HuH-7.5 (cell line): ENCODE data around the gene DENND4A.
"Not testable (repeated sequence)": the region's sequence is repeated elsewhere in the genome, so short reads cannot be mapped to it uniquely, and the experiment has no call there.

Experiments
- DNase-seq: peaks from one replicate; pipeline ENCODE4 v3.0.0; 2011; ENCODE audit warnings: low spot score

DENND4A gene

GRCh38 chr15:65757256-65757655 lies 34.8 kb downstream of the DENND4A start:
- no peak for DNase-seq

- no peak for DNase-seq
Measured at GRCh38 chr15:65752151-65752700, 39.9 kb downstream of the DENND4A start.

- no peak for DNase-seq
Measured at GRCh38 chr15:65751431-65751830, 40.7 kb downstream of the DENND4A start.

GRCh38 chr15:65747265-65747664 lies 44.8 kb downstream of the DENND4A start:
- DNase-seq: no peak

- no peak for DNase-seq
Measured at GRCh38 chr15:65743637-65744252, 48.3 kb downstream of the DENND4A start.

GRCh38 chr15:65740148-65740547 lies 51.9 kb downstream of the DENND4A start:
- no peak for DNase-seq

DNA sequence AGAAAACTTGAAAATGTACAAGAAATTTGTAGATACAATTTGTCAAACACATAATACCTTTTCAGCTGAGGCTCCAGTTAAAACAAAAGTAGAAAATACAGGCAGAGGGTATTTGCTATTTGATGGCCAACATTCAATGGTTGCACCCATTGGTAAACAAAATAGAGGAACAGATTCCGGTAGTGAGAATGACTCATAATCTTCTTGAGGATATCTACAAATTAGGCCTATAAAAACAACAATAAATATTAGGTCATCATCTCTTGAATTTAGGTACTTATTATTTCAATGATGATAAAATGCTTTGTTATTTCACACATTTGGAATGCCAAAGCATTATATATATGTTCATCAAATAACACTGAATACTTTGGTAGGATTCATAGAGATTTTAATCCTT lies 53.4 kb downstream of the DENND4A start:
- no peak for DNase-seq

- not testable (repeated sequence) for DNase-seq
Measured at GRCh38 chr15:65733599-65733998, 58.5 kb downstream of the DENND4A start.

GRCh38 chr15:65732698-65733097 lies 59.4 kb downstream of the DENND4A start:
- DNase-seq: no peak

GRCh38 chr15:65731926-65732325 lies 60.2 kb downstream of the DENND4A start:
- no peak for DNase-seq

DNA sequence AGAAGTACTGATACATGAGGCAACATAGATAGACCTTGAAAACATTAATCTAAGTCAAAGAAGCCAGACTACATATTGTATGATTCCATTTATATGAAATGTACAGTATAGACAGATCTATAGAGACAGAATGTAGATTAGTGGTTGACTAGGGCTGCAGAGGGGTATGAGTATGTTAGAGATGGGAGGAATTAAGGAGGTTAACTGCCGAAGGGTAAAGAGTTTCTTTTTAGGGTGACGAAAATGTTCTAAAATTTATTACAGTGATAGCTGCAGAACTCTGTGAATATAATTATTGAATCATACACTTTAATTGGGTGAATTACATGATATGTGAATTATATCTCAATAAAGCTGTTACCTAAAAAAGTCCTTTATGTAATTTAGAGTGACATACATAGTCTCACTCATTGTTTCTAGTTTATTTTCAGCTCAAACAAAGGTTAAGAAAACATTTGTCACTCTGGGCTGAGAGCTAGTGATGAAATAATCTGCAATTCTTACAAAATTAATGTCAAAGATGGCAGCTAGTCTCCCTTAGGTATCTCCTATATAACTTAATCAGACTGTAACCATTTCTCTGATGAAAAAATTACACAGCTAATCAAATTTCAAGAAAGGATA lies 61.4 kb downstream of the DENND4A start:
- DNase-seq: no peak

DNA sequence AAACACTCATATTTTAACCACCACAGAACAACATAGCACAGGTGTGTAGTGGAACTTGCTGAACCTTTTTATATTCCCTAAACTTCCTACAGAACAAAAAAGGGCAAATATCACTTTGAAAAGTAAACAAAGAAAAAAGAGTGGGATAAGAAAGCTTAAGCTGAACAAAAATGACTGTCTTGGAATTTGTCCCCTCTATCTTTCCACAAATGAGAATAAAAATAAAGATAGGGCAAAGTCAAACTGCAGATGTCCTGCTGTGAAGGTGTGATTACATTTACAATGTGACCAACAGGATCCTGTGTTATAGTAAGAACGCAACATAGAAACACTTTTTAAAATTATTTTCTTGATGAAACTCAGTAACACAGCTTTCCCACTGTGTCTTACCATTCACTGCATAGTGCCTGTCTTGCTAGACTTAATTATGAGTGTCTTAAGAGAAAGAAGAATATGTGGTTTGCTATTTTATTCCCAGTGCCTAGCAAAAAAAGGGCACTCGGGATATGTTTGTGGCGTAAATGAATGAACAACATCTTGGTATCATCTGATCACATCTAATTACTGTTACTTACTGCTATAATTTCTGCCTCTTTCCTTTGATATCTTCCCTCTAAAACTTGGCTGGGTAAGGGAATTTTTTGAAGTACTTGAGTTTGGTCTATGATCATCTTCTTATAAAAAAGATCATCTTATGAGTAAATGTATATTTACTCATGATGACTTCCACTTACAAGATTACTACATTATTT lies 67.5 kb downstream of the DENND4A start:
- no peak for DNase-seq

GRCh38 chr15:65723876-65724275 lies 68.2 kb downstream of the DENND4A start:
- DNase-seq: no peak

GRCh38 chr15:65722191-65722590 lies 69.9 kb downstream of the DENND4A start:
- no peak for DNase-seq

DNA sequence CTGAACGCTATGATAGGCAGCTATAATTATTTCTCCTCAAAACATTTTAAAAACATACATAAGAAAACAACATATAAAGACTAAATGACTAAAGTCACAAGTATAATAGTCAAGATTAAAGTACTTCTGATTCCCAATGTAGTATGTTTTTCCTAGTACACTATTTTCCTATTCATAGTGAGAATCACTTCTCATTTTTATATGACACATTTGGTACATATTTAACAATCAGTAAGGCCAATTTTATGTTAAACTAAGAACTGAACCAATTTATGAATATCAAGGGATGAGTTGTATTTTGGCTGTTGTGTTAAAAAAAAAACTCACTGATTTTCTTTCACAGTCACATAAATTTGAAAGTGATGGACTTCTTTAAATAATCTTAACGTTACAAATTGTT lies 79.7 kb downstream of the DENND4A start:
- DNase-seq: no peak

- DNase-seq: no peak
Measured at GRCh38 chr15:65695081-65695480, 97.0 kb downstream of the DENND4A start.

DNA sequence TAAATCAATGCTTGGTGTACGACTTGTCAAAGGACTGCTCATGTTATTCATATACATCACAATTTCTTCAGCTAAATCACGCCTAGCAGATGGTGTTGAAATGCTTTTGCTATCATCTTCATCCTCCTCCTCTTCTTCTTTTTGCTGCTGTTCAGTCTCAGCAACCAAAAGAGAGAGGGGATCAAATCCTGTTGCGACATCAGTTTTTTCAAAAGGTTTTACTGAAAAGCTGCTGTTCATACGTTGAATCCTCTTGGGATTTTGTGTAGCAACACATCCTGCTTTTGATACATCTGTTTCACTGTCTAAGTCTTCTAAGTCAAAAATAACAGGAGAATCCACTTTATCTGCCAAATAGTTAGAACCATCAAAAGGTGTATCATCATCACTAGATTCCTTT lies 101.3 kb downstream of the DENND4A start:
- DNase-seq: no peak

DNA sequence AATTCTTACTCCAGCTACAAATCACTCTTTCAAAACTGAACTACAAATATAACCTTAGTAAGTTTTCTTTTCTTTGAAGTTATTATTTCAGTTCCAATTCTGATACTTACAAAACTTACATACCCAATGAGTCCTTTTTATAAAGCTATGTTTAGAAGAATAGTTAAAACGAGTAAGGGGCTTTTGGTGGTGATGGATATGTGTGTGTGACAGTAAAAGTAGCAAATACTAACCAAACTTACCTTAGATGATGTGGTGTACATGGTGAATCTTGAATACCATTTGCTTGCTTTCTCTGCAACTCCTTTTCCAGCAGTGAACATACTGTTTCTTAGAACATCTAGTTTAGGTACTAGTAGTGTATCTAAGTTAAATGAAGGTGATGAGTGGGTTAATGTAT lies 101.9 kb downstream of the DENND4A start:
- DNase-seq: no peak

GRCh38 chr15:65688462-65688861 lies 103.6 kb downstream of the DENND4A start:
- DNase-seq: no peak

- DNase-seq: no peak
Measured at GRCh38 chr15:65682404-65682911, 109.6 kb downstream of the DENND4A start.

DNA sequence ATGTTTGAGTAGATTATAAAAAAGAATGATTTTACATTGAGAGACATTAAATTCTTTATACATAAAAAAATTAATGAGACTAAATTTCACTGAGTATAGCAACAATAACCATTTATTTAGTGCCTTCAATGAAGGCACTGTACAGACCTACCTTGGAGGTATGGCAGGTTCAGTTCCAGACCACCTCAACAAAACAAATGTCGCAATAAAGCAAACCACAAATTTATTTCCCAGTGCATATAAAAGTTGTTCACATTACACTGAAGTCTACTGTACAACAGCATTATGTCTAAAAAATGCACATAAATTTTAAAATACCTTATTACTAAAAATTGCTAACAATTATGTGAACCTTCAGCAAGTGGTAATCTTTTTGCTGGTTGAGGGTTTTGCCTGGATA lies 111.5 kb downstream of the DENND4A start:
- DNase-seq: no peak

DNA sequence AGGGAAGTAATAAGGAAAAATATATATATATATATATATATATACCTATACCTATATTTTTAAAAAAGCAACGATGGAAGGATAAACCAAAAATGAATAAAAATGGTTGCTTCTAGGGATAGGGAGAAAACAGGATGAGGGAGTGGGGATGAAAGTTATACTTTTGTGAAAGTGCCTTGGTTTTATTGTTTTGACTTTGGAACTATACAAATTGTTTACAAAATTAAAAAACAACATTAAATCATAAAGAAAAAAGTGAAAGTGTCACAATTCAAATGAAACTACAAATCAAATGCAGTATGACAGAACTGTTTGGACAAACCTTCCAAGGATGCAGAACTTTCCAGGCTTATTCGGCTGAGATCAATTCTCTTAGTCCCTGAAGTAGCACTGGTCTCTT lies 116.0 kb downstream of the DENND4A start:
- no peak for DNase-seq

DNA sequence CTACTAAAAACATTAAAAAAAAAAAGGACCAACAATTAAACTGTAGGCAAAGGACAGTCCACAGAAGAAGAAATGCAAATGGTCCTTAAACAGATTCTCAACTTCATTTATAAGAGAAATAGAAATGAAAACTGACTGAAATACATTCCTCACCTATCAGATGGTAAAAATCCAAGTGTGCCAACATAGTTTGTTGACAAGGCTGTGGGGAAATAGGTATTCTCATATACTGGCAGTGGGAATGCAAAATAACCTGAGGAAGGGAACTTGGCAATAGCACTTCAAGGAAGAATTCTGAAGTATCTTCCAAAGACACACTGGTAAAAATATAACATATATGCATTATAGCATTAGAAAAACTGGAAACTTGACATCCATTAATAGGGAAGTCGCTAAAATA lies 116.5 kb downstream of the DENND4A start:
- DNase-seq: no peak
